WERI-Rb-1 (cell line): ENCODE measurements around the gene SYNRG.
A peak's percentile ranks its signal among the peaks of the same experiment; 100 is the strongest.

ENCODE experiments used
- DNase-seq: peaks from one replicate; pipeline ENCODE4 v3.0.0-alpha.2; 2020
- H3K27ac ChIP-seq: fragments of 250-450 bp; sonication (Bioruptor Pico); 2 replicates; pipeline ENCODE4 v1.5.1; 2020; ENCODE audit warnings: mild to moderate bottlenecking, moderate library complexity
- H3K27me3 ChIP-seq: fragments of 250-450 bp; sonication (Bioruptor Pico); 2 replicates; pipeline ENCODE4 v1.5.1; 2021; ENCODE audit warnings: mild to moderate bottlenecking, low read depth, moderate library complexity; ENCODE audit not compliant: insufficient read depth, severe bottlenecking
- H3K36me3 ChIP-seq: fragments of 250-450 bp; sonication (Bioruptor Pico); 2 replicates; pipeline ENCODE4 v1.5.1; 2020; ENCODE audit warnings: mild to moderate bottlenecking, moderate library complexity
- H3K4me3 ChIP-seq: 2 replicates; pipeline ENCODE4 v1.5.1; 2011; ENCODE audit warnings: low read depth, mild to moderate bottlenecking, control low read depth, low read length
- H3K9me3 ChIP-seq: fragments of 250-450 bp; sonication (Bioruptor Pico); 2 replicates; pipeline ENCODE4 v1.5.1; 2021; ENCODE audit warnings: mild to moderate bottlenecking, moderate library complexity; ENCODE audit not compliant: severe bottlenecking
- CTCF ChIP-seq: IDR thresholded peaks from 2 replicates; pipeline ENCODE4 v1.5.1; 2011; ENCODE audit warnings: low read depth, mild to moderate bottlenecking, control low read depth, inconsistent platforms, low read length

SYNRG gene

GRCh38 chr17:37488009-37488604 is 121.1 kb downstream of the SYNRG start:
- peak overlapping the region; percentile 80 for H3K4me3 ChIP-seq
- H3K27ac ChIP-seq, result no peak overlapping the region
- DNase-seq, result peak; percentile 25

GRCh38 chr17:37485938-37486570 is 123.2 kb downstream of the SYNRG start:
- Histone ChIP-seq H3K27me3 (no peaks in the 10 kb centered on the region), H3K36me3 (no peaks in the 10 kb centered on the region; the same call in 1 of the 2 replicates), H3K4me3 (no peak overlapping the region), H3K27ac (no peak overlapping the region), H3K9me3 (no peaks in the 10 kb centered on the region)
- no peak for TF ChIP-seq CTCF
- no peak for DNase-seq

More at GRCh38 chr17:37488009-37488604, 121.1 kb downstream of the SYNRG start:
- Histone ChIP-seq H3K9me3 (no peaks in the 10 kb centered on the region), H3K27me3 (no peaks in the 10 kb centered on the region), H3K36me3 (peaks cover 4% of the 10 kb centered on the region)
- TF ChIP-seq CTCF, result no peak

GRCh38 chr17:37483311-37484039 is 125.7 kb downstream of the SYNRG start:
- H3K27me3 ChIP-seq, result no peaks in the 10 kb centered on the region
- H3K9me3 ChIP-seq, result no peaks in the 10 kb centered on the region
- TF ChIP-seq CTCF, result no peak
- DNase-seq, result no peak
- H3K36me3 ChIP-seq, result peaks cover 7% of the 10 kb centered on the region
- no peak overlapping the region for H3K27ac ChIP-seq
- no peak overlapping the region for H3K4me3 ChIP-seq

- Histone ChIP-seq H3K27ac (no peak overlapping the region), H3K36me3 (peaks cover 22% of the 10 kb centered on the region)
- TF ChIP-seq CTCF, result no peak
These were observed 128.1 kb downstream of the SYNRG start for GRCh38 chr17:37481001-37481665.

GRCh38 chr17:37480427-37480826 is 128.8 kb downstream of the SYNRG start:
- no peak for TF ChIP-seq CTCF
- peaks cover 29% of the 10 kb centered on the region for H3K36me3 ChIP-seq
- H3K4me3 ChIP-seq, result no peak overlapping the region
- no peaks in the 10 kb centered on the region for H3K9me3 ChIP-seq
- no peak overlapping the region for H3K27ac ChIP-seq
- no peaks in the 10 kb centered on the region for H3K27me3 ChIP-seq
- DNase-seq, result no peak

More at GRCh38 chr17:37481001-37481665, 128.1 kb downstream of the SYNRG start:
- Histone ChIP-seq H3K9me3 (no peaks in the 10 kb centered on the region), H3K4me3 (no peak overlapping the region), H3K27me3 (no peaks in the 10 kb centered on the region)
- no peak for DNase-seq
